ENCODE measurements around the gene SHISA7. TPM values are rescaled to one million over a fixed set of nuclear protein-coding genes. Genes with fewer than 3 reads are reported as not detected.
A peak's percentile ranks its signal among the peaks of the same experiment; 100 is the strongest.

SHISA7 gene
- total RNA-seq, 1 donor from 2014 or later = not detected

- H3K27me3 ChIP-seq (ENCODE audit: control insufficient read depth, insufficient read depth, low read length) = no peaks in the 10 kb centered on the region
- FAIRE-seq (no peak), DNase-seq (ENCODE audit: low read depth) (no peak)
- H3K36me3 ChIP-seq (ENCODE audit: control insufficient read depth, insufficient read depth, low read length) = peaks cover 6% of the 10 kb centered on the region
- no peak for TF ChIP-seq CTCF (IDR thresholded peaks at IDR 0.05; ENCODE audit: insufficient read depth, low read length, severe bottlenecking)
- no peak overlapping the region for H3K4me3 ChIP-seq (ENCODE audit: low read depth, low read length)
These were observed 35.9 kb upstream of the SHISA7 start for GRCh38 chr19:55479045-55479444.

GRCh38 chr19:55478364-55478763 is 35.3 kb upstream of the SHISA7 start:
- H3K27me3 ChIP-seq (ENCODE audit: control insufficient read depth, insufficient read depth, low read length) = no peaks in the 10 kb centered on the region
- no peak overlapping the region for H3K4me3 ChIP-seq (ENCODE audit: low read depth, low read length)
- no peak for DNase-seq (ENCODE audit: low read depth)
- no peak for FAIRE-seq
- peaks cover 4% of the 10 kb centered on the region for H3K36me3 ChIP-seq (ENCODE audit: control insufficient read depth, insufficient read depth, low read length)
- TF ChIP-seq CTCF (IDR thresholded peaks at IDR 0.05; ENCODE audit: insufficient read depth, low read length, severe bottlenecking) = no peak

- Histone ChIP-seq H3K4me3 (ENCODE audit: low read depth, low read length) (no peak overlapping the region), H3K27me3 (ENCODE audit: control insufficient read depth, insufficient read depth, low read length) (no peaks in the 10 kb centered on the region), H3K36me3 (ENCODE audit: control insufficient read depth, insufficient read depth, low read length) (peaks cover 4% of the 10 kb centered on the region)
- DNase-seq (ENCODE audit: low read depth) (no peak), FAIRE-seq (no peak)
- no peak for TF ChIP-seq CTCF (IDR thresholded peaks at IDR 0.05; ENCODE audit: insufficient read depth, low read length, severe bottlenecking)
These were observed 34.8 kb upstream of the SHISA7 start for GRCh38 chr19:55477905-55478304.

DNA sequence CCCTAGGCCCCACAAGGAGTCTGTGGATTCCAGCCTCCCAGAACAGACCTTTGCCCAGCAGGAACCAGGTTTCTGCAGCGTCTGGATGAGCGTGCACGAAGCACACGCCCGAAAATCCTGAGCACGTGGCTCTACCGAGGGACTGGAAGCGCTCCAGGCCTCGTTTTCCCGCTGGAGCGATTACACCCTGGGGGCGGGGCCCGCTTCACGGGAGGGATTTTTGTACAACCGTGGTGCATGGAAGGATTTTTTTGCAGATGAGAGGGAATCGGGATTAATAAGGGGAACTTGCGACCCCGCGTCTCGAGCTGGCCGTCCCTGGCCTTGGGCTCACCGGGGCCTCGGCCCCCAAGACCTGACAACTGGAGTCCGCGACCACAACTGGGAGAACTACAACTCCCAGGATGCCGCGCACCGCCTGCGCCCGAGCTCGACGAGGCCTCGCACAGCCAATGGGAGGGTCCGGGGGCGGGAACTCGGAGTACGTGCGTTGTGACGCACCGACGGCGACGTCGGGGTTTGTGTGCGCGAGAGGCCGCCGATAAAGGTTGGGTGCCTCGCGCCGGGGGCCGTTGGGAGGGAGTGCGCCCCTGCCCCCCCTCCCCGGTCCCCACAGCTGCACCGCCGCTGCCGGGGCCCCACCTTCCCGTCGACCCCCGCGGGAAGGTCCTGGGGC is 33.1 kb upstream of the SHISA7 start, which contains the start of gene ZNF628:
Gene ZNF628 (plus strand): TSS at position 518 of the 676 bp plus-strand sequence. CDS start 3,294 bp downstream, outside the sequence.
- FAIRE-seq (no peak), DNase-seq (ENCODE audit: low read depth) (peak; percentile 90)
- no peak for TF ChIP-seq CTCF (IDR thresholded peaks at IDR 0.05; ENCODE audit: insufficient read depth, low read length, severe bottlenecking)
- Histone ChIP-seq H3K4me3 (ENCODE audit: low read depth, low read length) (peak within 1 kb of the TSS; percentile 58), H3K27me3 (ENCODE audit: control insufficient read depth, insufficient read depth, low read length) (no peaks in the 10 kb centered on the region), H3K36me3 (ENCODE audit: control insufficient read depth, insufficient read depth, low read length) (no peaks in the 10 kb centered on the region)

GRCh38 chr19:55474269-55475265 is 31.5 kb upstream of the SHISA7 start:
- no peak for TF ChIP-seq CTCF (IDR thresholded peaks at IDR 0.05; ENCODE audit: insufficient read depth, low read length, severe bottlenecking)
- FAIRE-seq (no peak), DNase-seq (ENCODE audit: low read depth) (peak; percentile 62)
- H3K36me3 ChIP-seq (ENCODE audit: control insufficient read depth, insufficient read depth, low read length) = no peaks in the 10 kb centered on the region
- H3K27me3 ChIP-seq (ENCODE audit: control insufficient read depth, insufficient read depth, low read length) = no peaks in the 10 kb centered on the region
- no peak overlapping the region for H3K4me3 ChIP-seq (ENCODE audit: low read depth, low read length)
